Smooth muscle cell (in vitro differentiated cells): ENCODE results near the gene TGFB1I1. TPM values are rescaled to one million over a fixed set of nuclear protein-coding genes. Genes with fewer than 3 reads are reported as not detected.
"Not testable (repeated sequence)": the region's sequence is repeated elsewhere in the genome, so short reads cannot be mapped to it uniquely, and the experiment has no call there.

Source experiments
- DNase-seq: peaks from one replicate; lab custom pipeline; 2025; ENCODE audit not compliant: unreplicated experiment; lab: John Stamatoyannopoulos, UW
- H2AFZ ChIP-seq: fragments of 200-600 bp; sonication (generic); 2 replicates; pipeline ENCODE4 v1.6.0; 2016; ENCODE audit warnings: antibody characterized with exemption, low read depth, mild to moderate bottlenecking
- H3F3A ChIP-seq: fragments of 200-600 bp; sonication (generic); 2 replicates; pipeline ENCODE4 v1.6.0; 2017; ENCODE audit warnings: antibody characterized with exemption, low read depth
- H3K27ac ChIP-seq: fragments of 200-600 bp; sonication (generic); 2 replicates; pipeline ENCODE4 v1.5.1; 2016; ENCODE audit warnings: low read depth, mild to moderate bottlenecking
- H3K27me3 ChIP-seq: fragments of 200-600 bp; sonication (generic); 2 replicates; pipeline ENCODE4 v1.6.1; 2016; ENCODE audit warnings: low read depth, mild to moderate bottlenecking
- H3K36me3 ChIP-seq: fragments of 200-600 bp; sonication (generic); 2 replicates; pipeline ENCODE4 v1.5.1; 2016; ENCODE audit warnings: low read depth
- H3K4me1 ChIP-seq: fragments of 200-600 bp; sonication (generic); 2 replicates; pipeline ENCODE4 v1.5.1; 2016; ENCODE audit warnings: low read depth
- H3K4me2 ChIP-seq: fragments of 200-600 bp; sonication (generic); 2 replicates; pipeline ENCODE4 v1.6.0; 2016; ENCODE audit warnings: mild to moderate bottlenecking
- H3K4me3 ChIP-seq: fragments of 200-600 bp; sonication (generic); 2 replicates; pipeline ENCODE4 v1.5.1; 2016; ENCODE audit warnings: mild to moderate bottlenecking
- H3K79me2 ChIP-seq: fragments of 200-600 bp; sonication (generic); 2 replicates; pipeline ENCODE4 v1.6.0; 2016; ENCODE audit warnings: low read depth, mild to moderate bottlenecking
- H3K9ac ChIP-seq: fragments of 200-600 bp; sonication (generic); 2 replicates; pipeline ENCODE4 v1.6.0; 2016; ENCODE audit warnings: low read depth
- H3K9me3 ChIP-seq: fragments of 200-600 bp; sonication (generic); replicated peaks from 2 replicates; pipeline ENCODE4 v1.5.1; 2016; ENCODE audit warnings: low read depth
- H4K20me1 ChIP-seq: fragments of 200-600 bp; sonication (generic); 2 replicates; pipeline ENCODE4 v1.6.0; 2016; ENCODE audit warnings: low read depth
- CTCF ChIP-seq: fragments of 200-600 bp; sonication (generic); IDR thresholded peaks from 2 replicates; pipeline ENCODE4 v1.5.1; 2017; ENCODE audit warnings: borderline replicate concordance, mild to moderate bottlenecking, antibody characterized with exemption; ENCODE audit not compliant: insufficient read depth, poor library complexity, severe bottlenecking
- WGBS: methylation state at CpG from one replicate; pipeline ENCODE4 v1.1.7; 2016; ENCODE audit warnings: low lambda C conversion rate; 5-methylcytosine and 5-hydroxymethylcytosine counted together
- polyA plus RNA-seq: library from polyadenylated mRNA; unstranded; fragments of >200 nt; fragmentation: Nextera tagmentation; extraction: Ambion mirVana; gene quantifications from 2 replicates; pipeline ENCODE4 v1.2.1, GENCODE V29; 2016
- total RNA-seq: library from RNA; depleted of rRNA; stranded (reverse); fragments of >200 nt; gene quantifications from 2 replicates; pipeline ENCODE4 v1.2.3, GENCODE V29; 2014

TGFB1I1 gene
- total and polyA plus RNA-seq, 2 experiments from 2014 or later: 73.0 to 203 TPM

GRCh38 chr16:31435341-31436220 lies 36.4 kb upstream of the TGFB1I1 start:
- Histone ChIP-seq H3K27me3 (no peaks in the 10 kb centered on the region), H3F3A (no peaks in the 10 kb centered on the region), H3K4me3 (no peak overlapping the region), H3K4me1 (no peaks in the 10 kb centered on the region), H3K36me3 (no peaks in the 10 kb centered on the region), H3K9me3 (no peaks in the 10 kb centered on the region), H4K20me1 (no peaks in the 10 kb centered on the region), H3K9ac (no peak overlapping the region), H3K27ac (no peak overlapping the region), H3K79me2 (no peaks in the 10 kb centered on the region), H3K4me2 (no peak overlapping the region), H2AFZ (no peak overlapping the region)
- no peak for TF ChIP-seq CTCF
- WGBS: 88% methylated on average over 47 of the region's 47 CpGs
- no peak for DNase-seq

GRCh38 chr16:31436221-31437045 lies 35.5 kb upstream of the TGFB1I1 start:
- WGBS: 92% methylated on average over 43 of the region's 44 CpGs
- Histone ChIP-seq H3K4me2 (no peak overlapping the region), H3K9ac (no peak overlapping the region), H3K27ac (no peak overlapping the region), H3K36me3 (no peaks in the 10 kb centered on the region), H3K4me1 (no peaks in the 10 kb centered on the region), H3K27me3 (no peaks in the 10 kb centered on the region), H3K9me3 (no peaks in the 10 kb centered on the region), H3F3A (no peaks in the 10 kb centered on the region), H3K79me2 (no peaks in the 10 kb centered on the region), H3K4me3 (no peak overlapping the region), H4K20me1 (no peaks in the 10 kb centered on the region), H2AFZ (no peak overlapping the region)
- no peak for DNase-seq
- no peak for TF ChIP-seq CTCF

GRCh38 chr16:31438414-31438813 lies 33.5 kb upstream of the TGFB1I1 start:
- Histone ChIP-seq H3F3A (no peaks in the 10 kb centered on the region), H3K27me3 (no peaks in the 10 kb centered on the region), H3K4me1 (no peaks in the 10 kb centered on the region), H3K36me3 (no peaks in the 10 kb centered on the region), H3K27ac (no peak overlapping the region), H4K20me1 (no peaks in the 10 kb centered on the region), H3K79me2 (no peaks in the 10 kb centered on the region), H3K4me2 (no peak overlapping the region), H3K4me3 (no peak overlapping the region), H3K9me3 (no peaks in the 10 kb centered on the region), H3K9ac (no peak overlapping the region), H2AFZ (no peak overlapping the region)
- DNase-seq: no peak
- TF ChIP-seq CTCF: no peak
- 38% methylated on average over 2 of the region's 2 CpGs for WGBS

- H3K36me3 ChIP-seq, H3K4me2 ChIP-seq, H3K4me1 ChIP-seq, H3K79me2 ChIP-seq, H3K27me3 ChIP-seq, H2AFZ ChIP-seq, H3F3A ChIP-seq, H3K9me3 ChIP-seq, H4K20me1 ChIP-seq, H3K27ac ChIP-seq, H3K9ac ChIP-seq, DNase-seq, H3K4me3 ChIP-seq: not testable (repeated sequence)
- WGBS: 70% methylated on average over 3 of the region's 4 CpGs
Observed at GRCh38 chr16:31439023-31439422, 32.9 kb upstream of the TGFB1I1 start.
